Measurements from ENCODE around the gene TRAF5. TPM values are rescaled to one million over a fixed set of nuclear protein-coding genes. Genes with fewer than 3 reads are reported as not detected.

TRAF5 gene
- total RNA-seq, 1 experiment from 2014 or later: 8.8 TPM

DNA sequence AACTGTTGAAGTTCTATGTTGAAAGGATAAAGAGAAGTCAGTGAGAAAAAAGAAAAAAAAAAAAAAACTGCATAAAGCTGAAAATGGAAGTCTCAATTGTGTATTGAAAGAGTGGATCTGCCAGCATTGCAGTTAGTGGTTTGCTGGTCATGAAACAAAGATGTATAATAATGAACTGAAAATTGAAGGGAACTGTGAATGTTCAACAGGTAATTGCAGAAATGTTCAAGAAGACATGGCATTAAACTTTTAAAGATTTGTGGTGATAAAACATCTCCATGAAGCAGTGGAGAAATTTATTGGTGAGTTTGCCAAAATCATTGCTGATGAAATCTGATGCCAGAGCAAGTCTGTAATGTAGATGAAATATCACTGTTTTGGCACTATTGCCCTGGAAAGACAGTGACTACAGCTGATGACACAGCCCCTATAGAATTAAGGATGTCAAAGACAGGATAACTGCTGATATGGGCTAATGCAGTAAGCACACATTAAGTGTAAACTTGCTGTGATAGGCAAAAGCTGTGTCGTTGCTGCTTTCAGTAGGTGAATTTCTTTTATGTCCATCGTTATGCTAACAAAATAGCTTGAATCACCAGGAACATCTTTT, 94.3 kb downstream of the TRAF5 start:
- Histone ChIP-seq H3K36me3 (ENCODE audit: control insufficient read depth, insufficient read depth, low read length) (no peaks in the 10 kb centered on the region), H3K27me3 (replicated peaks; ENCODE audit: control insufficient read depth, insufficient read depth, low read length) (no peaks in the 10 kb centered on the region), H3K9me3 (no peaks in the 10 kb centered on the region; the same call in 1 of the 2 replicates), H3K4me1 (no peaks in the 10 kb centered on the region), H3K4me3 (ENCODE audit: low read depth, low read length) (no peak overlapping the region)
- ChIA-PET CTCF (no interaction called here), POLR2A (no interaction called here)
- Mint-ChIP-seq H3K27me3 (ENCODE audit: insufficient read depth, unreplicated experiment) (peaks cover under 1% of the 10 kb centered on the region), H3K27ac (ENCODE audit: unreplicated experiment) (no peak overlapping the region), H3K36me3 (ENCODE audit: insufficient read depth, unreplicated experiment) (no peaks in the 10 kb centered on the region), H3K4me3 (ENCODE audit: unreplicated experiment) (no peak overlapping the region), H3K9me3 (ENCODE audit: unreplicated experiment) (no peaks in the 10 kb centered on the region), H3K4me1 (ENCODE audit: low read depth, unreplicated experiment) (no peaks in the 10 kb centered on the region)
- TF ChIP-seq, protein P1, sequence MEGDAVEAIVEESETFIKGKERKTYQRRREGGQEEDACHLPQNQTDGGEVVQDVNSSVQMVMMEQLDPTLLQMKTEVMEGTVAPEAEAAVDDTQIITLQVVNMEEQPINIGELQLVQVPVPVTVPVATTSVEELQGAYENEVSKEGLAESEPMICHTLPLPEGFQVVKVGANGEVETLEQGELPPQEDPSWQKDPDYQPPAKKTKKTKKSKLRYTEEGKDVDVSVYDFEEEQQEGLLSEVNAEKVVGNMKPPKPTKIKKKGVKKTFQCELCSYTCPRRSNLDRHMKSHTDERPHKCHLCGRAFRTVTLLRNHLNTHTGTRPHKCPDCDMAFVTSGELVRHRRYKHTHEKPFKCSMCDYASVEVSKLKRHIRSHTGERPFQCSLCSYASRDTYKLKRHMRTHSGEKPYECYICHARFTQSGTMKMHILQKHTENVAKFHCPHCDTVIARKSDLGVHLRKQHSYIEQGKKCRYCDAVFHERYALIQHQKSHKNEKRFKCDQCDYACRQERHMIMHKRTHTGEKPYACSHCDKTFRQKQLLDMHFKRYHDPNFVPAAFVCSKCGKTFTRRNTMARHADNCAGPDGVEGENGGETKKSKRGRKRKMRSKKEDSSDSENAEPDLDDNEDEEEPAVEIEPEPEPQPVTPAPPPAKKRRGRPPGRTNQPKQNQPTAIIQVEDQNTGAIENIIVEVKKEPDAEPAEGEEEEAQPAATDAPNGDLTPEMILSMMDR (IDR thresholded peaks at IDR 0.05; ENCODE audit: insufficient read depth in 1 of 2, low read depth in 1 of 2, low read length in 1 of 2, severe bottlenecking in 1 of 2, unreplicated experiment in 1 of 2): no peak
- DNase-seq: no peak
- BruUV-seq (replicated peaks): no TSS peak
- intact Hi-C loops (cut with micrococcal nuclease; ENCODE audit: unreplicated experiment): loop anchor here (10.0 kb wide), 1 partner anchor 326 kb away; no protein-coding TSS in a partner anchor

DNA sequence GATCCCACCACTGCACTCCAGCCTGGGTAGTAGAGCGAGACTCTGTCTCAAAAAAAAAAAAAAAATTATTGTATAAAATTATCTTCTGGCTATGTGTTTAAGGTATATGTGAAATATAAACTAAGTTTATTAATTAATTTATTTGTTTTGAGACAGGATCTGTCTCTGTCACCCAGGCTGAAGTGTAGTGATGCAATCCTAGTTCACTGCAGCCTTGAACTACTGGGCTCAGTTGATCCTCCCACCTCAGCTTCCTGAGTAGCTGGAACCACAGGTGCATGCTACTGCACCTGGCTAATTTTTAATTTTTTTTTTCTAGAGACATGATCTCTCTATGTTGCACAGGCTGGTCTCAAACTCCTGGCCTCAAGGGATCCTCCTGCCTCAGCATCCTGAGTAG, 97.4 kb downstream of the TRAF5 start:
- CTCF ChIA-PET: no interaction called here
- Histone ChIP-seq H3K4me1 (no peaks in the 10 kb centered on the region), H3K9me3 (no peaks in the 10 kb centered on the region), H3K4me3 (ENCODE audit: low read depth, low read length) (no peak overlapping the region), H3K36me3 (ENCODE audit: control insufficient read depth, insufficient read depth, low read length) (no peaks in the 10 kb centered on the region), H3K27me3 (replicated peaks; ENCODE audit: control insufficient read depth, insufficient read depth, low read length) (no peaks in the 10 kb centered on the region)
- no TSS peak for BruUV-seq (replicated peaks)
- Mint-ChIP-seq H3K36me3 (ENCODE audit: insufficient read depth, unreplicated experiment) (no peaks in the 10 kb centered on the region), H3K4me1 (ENCODE audit: low read depth, unreplicated experiment) (no peaks in the 10 kb centered on the region), H3K9me3 (ENCODE audit: unreplicated experiment) (no peaks in the 10 kb centered on the region), H3K27ac (ENCODE audit: unreplicated experiment) (no peak overlapping the region), H3K4me3 (ENCODE audit: unreplicated experiment) (no peak overlapping the region), H3K27me3 (ENCODE audit: insufficient read depth, unreplicated experiment) (no peaks in the 10 kb centered on the region)
- DNase-seq: no peak
- POLR2A ChIA-PET: no interaction called here
- TF ChIP-seq, protein P1 (IDR thresholded peaks at IDR 0.05; ENCODE audit: insufficient read depth in 1 of 2, low read depth in 1 of 2, low read length in 1 of 2, severe bottlenecking in 1 of 2, unreplicated experiment in 1 of 2): no peak
- intact Hi-C loops (cut with micrococcal nuclease; ENCODE audit: unreplicated experiment): loop anchor here (10.0 kb wide), 1 partner anchor 329 kb away; no protein-coding TSS in a partner anchor

Other genes starting within 250 kb of the TRAF5 start
- 0.16 TPM in 1 of 2 replicates, not detected in the other for gene KCNH1, start 192.7 kb upstream of the TRAF5 start, total RNA-seq (2022)
- 42.3 TPM in 2 replicates for gene RCOR3, start 67.5 kb upstream of the TRAF5 start, total RNA-seq (2022)
- not detected in 2 replicates for gene RD3, start 165.3 kb downstream of the TRAF5 start, total RNA-seq (2022)

All from Caco-2 (cell line).